HAP-1 (cell line): Measurements from ENCODE around the gene LYPD5.

Experiments
- DNase-seq, 2 experiments: peaks; one replicate each; pipeline ENCODE4 v3.0.0-alpha.2; 2016 to 2020; ENCODE audit warnings: low spot score in 2 of 2
- H3K27me3 ChIP-seq: fragments of 250-450 bp; sonication (Bioruptor Pico); 2 replicates; pipeline ENCODE4 v1.5.1; 2020; ENCODE audit warnings: low read depth, mild to moderate bottlenecking, moderate library complexity
- H3K36me3 ChIP-seq: fragments of 250-450 bp; sonication (Bioruptor Pico); replicated peaks from 2 replicates; pipeline ENCODE4 v1.5.1; 2020; ENCODE audit warnings: mild to moderate bottlenecking
- H3K4me1 ChIP-seq: fragments of 250-450 bp; sonication (Bioruptor Pico); 2 replicates; pipeline ENCODE4 v1.5.1; 2020; ENCODE audit warnings: mild to moderate bottlenecking
- H3K4me3 ChIP-seq: fragments of 250-450 bp; sonication (Bioruptor Pico); 2 replicates; pipeline ENCODE4 v1.5.1; 2020; ENCODE audit warnings: mild to moderate bottlenecking, moderate library complexity
- H3K9me3 ChIP-seq: fragments of 250-450 bp; sonication (Bioruptor Pico); 2 replicates; pipeline ENCODE4 v1.5.1; 2020; ENCODE audit warnings: mild to moderate bottlenecking, moderate library complexity
- in situ Hi-C: fragments of 300-500 bp; cut with MboI; formaldehyde crosslinking; loops from 3 replicates; pipeline ENCODE4 v1.14.3; 2020; ENCODE audit warnings: low sequenced_read_pairs, inconsistent platforms, mixed read lengths

LYPD5 gene

DNA sequence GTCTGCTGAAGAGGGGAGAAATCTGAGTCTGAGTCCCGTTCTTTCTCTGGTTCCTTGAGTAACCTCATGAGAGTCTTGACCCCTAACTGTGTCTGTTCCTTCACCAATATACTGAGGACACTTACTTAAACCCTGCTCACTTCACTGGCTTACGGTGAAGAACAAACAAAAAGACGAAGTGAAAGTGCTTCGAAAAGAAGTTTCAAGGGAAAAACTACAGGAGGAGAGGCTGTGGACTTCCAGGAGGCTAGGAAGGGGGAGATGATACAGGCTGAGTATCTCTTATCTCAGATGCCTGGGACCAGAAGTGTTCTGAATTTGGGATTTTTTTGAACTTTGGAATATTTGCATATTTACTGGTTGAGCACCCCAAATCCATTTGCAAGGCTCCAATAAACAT is 53.6 kb downstream of the LYPD5 start:
- in situ Hi-C loops, result no loop called here
- no peak for DNase-seq
- H3K4me1 ChIP-seq, result no peaks in the 10 kb centered on the region
- no peaks in the 10 kb centered on the region for H3K9me3 ChIP-seq
- H3K4me3 ChIP-seq, result no peak overlapping the region
- H3K27me3 ChIP-seq, result no peaks in the 10 kb centered on the region
- peaks cover 50% of the 10 kb centered on the region for H3K36me3 ChIP-seq

DNA sequence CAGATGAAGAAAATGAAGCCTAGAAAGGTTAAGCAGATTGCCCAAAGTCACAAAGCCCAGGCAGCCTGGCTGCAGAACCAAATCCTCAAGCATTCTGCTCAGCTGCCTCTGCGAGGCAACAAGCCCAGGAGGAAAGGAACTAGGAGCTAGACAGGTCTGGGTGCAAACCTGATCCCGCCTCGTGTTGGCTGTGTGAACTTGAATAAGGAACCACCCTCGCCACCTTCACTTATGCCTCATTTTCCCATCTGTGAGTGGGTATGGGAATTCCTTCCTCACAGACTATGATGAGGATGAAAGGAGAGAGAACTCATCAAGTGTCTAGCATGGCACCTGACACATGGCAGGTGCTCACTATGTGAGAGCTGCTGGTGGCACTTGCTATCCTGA is 54.0 kb downstream of the LYPD5 start:
- in situ Hi-C loops, result no loop called here
- Histone ChIP-seq H3K4me3 (no peak overlapping the region), H3K4me1 (no peaks in the 10 kb centered on the region), H3K27me3 (no peaks in the 10 kb centered on the region), H3K9me3 (no peaks in the 10 kb centered on the region), H3K36me3 (peaks cover 54% of the 10 kb centered on the region)
- no peak for DNase-seq

DNA sequence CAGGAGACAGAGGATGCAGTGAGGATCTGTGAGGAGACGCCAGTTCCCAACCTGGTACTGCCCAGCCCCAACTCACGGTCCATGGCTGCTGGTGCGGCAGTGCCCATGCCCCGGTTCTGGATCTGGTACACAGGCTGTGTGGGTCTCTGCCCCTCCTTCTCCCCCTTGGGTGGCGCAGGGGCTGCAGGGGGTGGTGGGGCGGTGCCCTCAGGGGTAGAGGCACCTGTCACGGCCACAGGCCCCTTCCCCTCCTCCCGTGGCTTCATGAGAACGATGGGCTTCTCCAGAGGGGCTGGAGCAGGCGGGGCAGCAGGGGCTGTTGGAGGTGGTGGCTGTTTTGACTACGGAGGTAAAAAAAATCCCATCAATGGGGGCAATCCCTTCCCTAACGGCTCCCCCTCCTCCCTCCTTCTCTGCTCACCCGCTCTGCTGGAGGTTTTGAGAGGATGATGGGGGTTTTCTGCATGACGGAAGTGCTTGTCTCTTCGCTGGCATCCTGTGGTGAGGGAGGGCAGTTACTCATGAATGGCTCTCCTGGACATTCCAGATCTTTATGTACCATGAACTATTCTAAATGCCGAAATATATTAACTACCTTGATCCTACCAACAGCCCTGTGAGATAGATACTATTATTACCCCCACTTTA is 54.6 kb downstream of the LYPD5 start:
- no peak for DNase-seq
- in situ Hi-C loops, result no loop called here
- peaks cover 59% of the 10 kb centered on the region for H3K36me3 ChIP-seq

More for the DNA sequence above, 54.6 kb downstream of the LYPD5 start:
- no peak overlapping the region for H3K4me3 ChIP-seq
- no peaks in the 10 kb centered on the region for H3K27me3 ChIP-seq
- no peaks in the 10 kb centered on the region for H3K4me1 ChIP-seq
- no peaks in the 10 kb centered on the region for H3K9me3 ChIP-seq
